Measurements from ENCODE around the gene FUT3.

- TF ChIP-seq CTCF (IDR thresholded peaks at IDR 0.05; ENCODE audit: low read length) (no peak), EZH2 (IDR thresholded peaks at IDR 0.05; ENCODE audit: borderline replicate concordance, low read length) (no peak)
These were observed 29.6 kb downstream of the FUT3 start for GRCh38 chr19:5821521-5822180.

All from OCI-LY1 (cell line).